Daoy (cell line): ENCODE measurements around the gene CISTR. TPM values are rescaled to one million over a fixed set of nuclear protein-coding genes. Genes with fewer than 3 reads are reported as not detected.
"Not testable (repeated sequence)": the region's sequence is repeated elsewhere in the genome, so short reads cannot be mapped to it uniquely, and the experiment has no call there.

Experiments
- DNase-seq: peaks from one replicate; pipeline ENCODE4 v3.0.0-alpha.2; 2015; ENCODE audit warnings: low read depth
- total RNA-seq: library from RNA; depleted of rRNA; stranded (reverse); fragments of >200 nt; shearing (Covaris generic); gene quantifications from 2 replicates; pipeline ENCODE4 v1.2.3, GENCODE V29; 2014

Gene CISTR
- total RNA-seq, 1 experiment from 2014 or later = not detected

- DNase-seq = no peak
These were observed 12.8 kb upstream of the CISTR start for GRCh38 chr12:53764615-53765014.

- not testable (repeated sequence) for DNase-seq
These were observed 11.0 kb upstream of the CISTR start for GRCh38 chr12:53762793-53763192.

GRCh38 chr12:53761306-53761705 is 9.5 kb upstream of the CISTR start:
- DNase-seq = no peak

- no peak for DNase-seq
These were observed 7.5 kb upstream of the CISTR start for GRCh38 chr12:53759261-53759660.

- no peak for DNase-seq
These were observed 6.9 kb upstream of the CISTR start for GRCh38 chr12:53758730-53759103.

- no peak for DNase-seq
These were observed 6.4 kb upstream of the CISTR start for GRCh38 chr12:53758081-53758729.

- peak; percentile 77 for DNase-seq
These were observed 5.5 kb upstream of the CISTR start for GRCh38 chr12:53757101-53757770.

- DNase-seq = no peak
These were observed 4.7 kb upstream of the CISTR start for GRCh38 chr12:53756300-53757100.

GRCh38 chr12:53755893-53756292 is 4.1 kb upstream of the CISTR start:
- DNase-seq = no peak

- no peak for DNase-seq
These were observed 3.7 kb upstream of the CISTR start for GRCh38 chr12:53755451-53755891.

GRCh38 chr12:53754633-53755264 is 3.0 kb upstream of the CISTR start:
- peak; percentile 45 for DNase-seq

- DNase-seq = no peak
These were observed 2.4 kb upstream of the CISTR start for GRCh38 chr12:53754188-53754585.

- DNase-seq = no peak
These were observed 842 bp upstream of the CISTR start for GRCh38 chr12:53752621-53753020.

GRCh38 chr12:53752192-53752601 is 418 bp upstream of the CISTR start:
- DNase-seq = no peak

GRCh38 chr12:53750812-53751335 is 905 bp downstream of the CISTR start:
- DNase-seq = no peak

GRCh38 chr12:53749986-53750811 is 1.6 kb downstream of the CISTR start:
- no peak for DNase-seq

- DNase-seq = no peak
These were observed 3.5 kb downstream of the CISTR start for GRCh38 chr12:53748072-53748840.

GRCh38 chr12:53747095-53747494 is 4.7 kb downstream of the CISTR start:
- DNase-seq = no peak

GRCh38 chr12:53746592-53747092 is 5.1 kb downstream of the CISTR start:
- peak; percentile 92 for DNase-seq

- no peak for DNase-seq
These were observed 7.0 kb downstream of the CISTR start for GRCh38 chr12:53744751-53745150.
